Measurements from ENCODE around the gene PRTG.
"Not testable (repeated sequence)": the region's sequence is repeated elsewhere in the genome, so short reads cannot be mapped to it uniquely, and the experiment has no call there.

Gene PRTG

GRCh38 chr15:55696221-55696620, 46.7 kb downstream of the PRTG start:
- DNase-seq: no peak
- no peak for ATAC-seq

GRCh38 chr15:55695432-55695831, 47.5 kb downstream of the PRTG start:
- DNase-seq: no peak
- ATAC-seq: no peak

- no peak for ATAC-seq
- DNase-seq: no peak
Observed at GRCh38 chr15:55694652-55695150, 48.3 kb downstream of the PRTG start.

GRCh38 chr15:55693116-55693515, 49.8 kb downstream of the PRTG start:
- ATAC-seq, DNase-seq: not testable (repeated sequence)

- ATAC-seq: no peak
- no peak for DNase-seq
Observed at GRCh38 chr15:55687792-55688191, 55.2 kb downstream of the PRTG start.

GRCh38 chr15:55685286-55685685, 57.7 kb downstream of the PRTG start:
- no peak for DNase-seq
- no peak for ATAC-seq

- ATAC-seq (no peak), DNase-seq (no peak)
Observed at GRCh38 chr15:55683376-55683775, 59.6 kb downstream of the PRTG start.

GRCh38 chr15:55681631-55682030, 61.3 kb downstream of the PRTG start:
- ATAC-seq (no peak), DNase-seq (no peak)

GRCh38 chr15:55676507-55676906, 66.4 kb downstream of the PRTG start:
- ATAC-seq: no peak

GRCh38 chr15:55673287-55673686, 69.7 kb downstream of the PRTG start:
- DNase-seq: no peak

More at GRCh38 chr15:55676507-55676906, 66.4 kb downstream of the PRTG start:
- DNase-seq: no peak

GRCh38 chr15:55669270-55669669, 73.7 kb downstream of the PRTG start:
- no peak for DNase-seq
- no peak for ATAC-seq

More at GRCh38 chr15:55673287-55673686, 69.7 kb downstream of the PRTG start:
- no peak for ATAC-seq

- DNase-seq (no peak), ATAC-seq (no peak)
Observed at GRCh38 chr15:55665605-55666227, 77.2 kb downstream of the PRTG start.

GRCh38 chr15:55661428-55661827, 81.5 kb downstream of the PRTG start:
- no peak for DNase-seq
- no peak for ATAC-seq

- ATAC-seq (no peak), DNase-seq (no peak)
Observed at GRCh38 chr15:55660153-55660552, 82.8 kb downstream of the PRTG start.

- ATAC-seq (no peak), DNase-seq (no peak)
Observed at GRCh38 chr15:55659481-55659880, 83.5 kb downstream of the PRTG start.

GRCh38 chr15:55658886-55659285, 84.1 kb downstream of the PRTG start:
- ATAC-seq (no peak), DNase-seq (no peak)

- DNase-seq (no peak), ATAC-seq (no peak)
Observed at GRCh38 chr15:55654561-55655031, 88.4 kb downstream of the PRTG start.

GRCh38 chr15:55652909-55653495, 90.0 kb downstream of the PRTG start:
- DNase-seq (no peak), ATAC-seq (no peak)

- ATAC-seq: no peak
- no peak for DNase-seq
Observed at GRCh38 chr15:55652359-55652758, 90.6 kb downstream of the PRTG start.

- no peak for ATAC-seq
- no peak for DNase-seq
Observed at GRCh38 chr15:55649058-55649423, 93.9 kb downstream of the PRTG start.

- ATAC-seq: no peak
- DNase-seq: no peak
Observed at GRCh38 chr15:55638764-55639163, 104.2 kb downstream of the PRTG start.

GRCh38 chr15:55637086-55637485, 105.9 kb downstream of the PRTG start:
- DNase-seq (no peak), ATAC-seq (no peak)

- no peak for ATAC-seq
Observed at GRCh38 chr15:55633731-55634130, 109.2 kb downstream of the PRTG start.

GRCh38 chr15:55632434-55632833, 110.5 kb downstream of the PRTG start:
- ATAC-seq: no peak
- no peak for DNase-seq

More at GRCh38 chr15:55633731-55634130, 109.2 kb downstream of the PRTG start:
- DNase-seq: no peak

Measured in stimulated activated naive CD8-positive, alpha-beta T cell treated with anti-CD3 and anti-CD28 coated beads, Interleukin-15, Interleukin-2, amounts not matched to agents 100 U/mL and 50 U/mL, for 24 hours (primary cell).